DND-41 (cell line): ENCODE data around the gene ADNP.

Experiments used
- ATAC-seq: fragments of 200-7000 bp; cut with Tn5 transposase; 3 replicates; pipeline ENCODE4 v1.9.1; 2021; ENCODE audit warnings: low read depth; ENCODE audit not compliant: insufficient read depth
- DNase-seq: peaks from one replicate; pipeline ENCODE4 v3.0.0-alpha.2; 2020
- H2AFZ ChIP-seq: 2 replicates; pipeline ENCODE4 v1.6.0; 2012; ENCODE audit warnings: low read depth, low read length
- H3K27ac ChIP-seq: 2 replicates; pipeline ENCODE4 v1.5.1; 2012; ENCODE audit warnings: low read length, inconsistent platforms
- H3K27me3 ChIP-seq: fragments of 200-600 bp; sonication (generic); 2 replicates; pipeline ENCODE4 v1.6.0; 2012; ENCODE audit warnings: low read length, mild to moderate bottlenecking, inconsistent platforms; ENCODE audit not compliant: insufficient read depth, poor library complexity
- H3K36me3 ChIP-seq: 2 replicates; pipeline ENCODE4 v1.5.1; 2012; ENCODE audit warnings: low read length, inconsistent platforms; ENCODE audit not compliant: insufficient read depth
- H3K4me1 ChIP-seq: 2 replicates; pipeline ENCODE4 v1.5.1; 2012; ENCODE audit warnings: mild to moderate bottlenecking, low read length; ENCODE audit not compliant: insufficient read depth
- H3K4me2 ChIP-seq: 2 replicates; pipeline ENCODE4 v1.6.0; 2012; ENCODE audit warnings: mild to moderate bottlenecking, moderate library complexity, low read length, inconsistent platforms; ENCODE audit not compliant: insufficient read depth
- H3K4me3 ChIP-seq, 2 experiments: fragments of 200-600 bp in 1 of 2; shearing (Covaris generic) in 1 of 2; 2 replicates each; pipeline ENCODE4 v1.5.1; 2012 to 2016; ENCODE audit warnings: inconsistent platforms in 2 of 2, low read length in 2 of 2, mild to moderate bottlenecking in 2 of 2, low read depth in 1 of 2, moderate library complexity in 1 of 2
- H3K79me2 ChIP-seq: 2 replicates; pipeline ENCODE4 v1.6.0; 2012; ENCODE audit warnings: low read length, inconsistent platforms; ENCODE audit not compliant: insufficient read depth
- H3K9ac ChIP-seq: 2 replicates; pipeline ENCODE4 v1.6.0; 2012; ENCODE audit warnings: low read depth, mild to moderate bottlenecking, inconsistent platforms, low read length, moderate library complexity
- H3K9me3 ChIP-seq: 2 replicates; pipeline ENCODE4 v1.5.1; 2012; ENCODE audit warnings: low read length, moderate library complexity, mild to moderate bottlenecking, inconsistent platforms; ENCODE audit not compliant: insufficient read depth, severe bottlenecking
- H4K20me1 ChIP-seq: 2 replicates; pipeline ENCODE4 v1.6.0; 2012; ENCODE audit warnings: low read length; ENCODE audit not compliant: insufficient read depth
- EZH2 ChIP-seq: IDR thresholded peaks from 3 replicates; pipeline ENCODE4 v1.6.1; 2012; ENCODE audit warnings: borderline replicate concordance, low read depth, mild to moderate bottlenecking, moderate library complexity, low read length, inconsistent platforms; ENCODE audit not compliant: severe bottlenecking
- TF ChIP-seq, protein P1 (sequence below): IDR thresholded peaks from 2 replicates; pipeline ENCODE4 v1.5.1; 2012; ENCODE audit warnings: borderline replicate concordance, low read length, moderate library complexity, mild to moderate bottlenecking; ENCODE audit not compliant: poor library complexity, severe bottlenecking; ENCODE audit errors: extremely low read depth

The ADNP gene

GRCh38 chr20:50876063-50876685, 55.1 kb downstream of the ADNP start:
- Histone ChIP-seq H3K9me3 (no peaks in the 10 kb centered on the region), H3K27me3 (no peaks in the 10 kb centered on the region), H4K20me1 (no peaks in the 10 kb centered on the region), H3K36me3 (no peaks in the 10 kb centered on the region), H3K79me2 (no peaks in the 10 kb centered on the region), H2AFZ (no peak overlapping the region), H3K4me3 (no peak overlapping the region), H3K9ac (no peak overlapping the region), H3K4me2 (no peak overlapping the region), H3K4me1 (no peaks in the 10 kb centered on the region), H3K27ac (no peak overlapping the region)
- TF ChIP-seq, protein P1, sequence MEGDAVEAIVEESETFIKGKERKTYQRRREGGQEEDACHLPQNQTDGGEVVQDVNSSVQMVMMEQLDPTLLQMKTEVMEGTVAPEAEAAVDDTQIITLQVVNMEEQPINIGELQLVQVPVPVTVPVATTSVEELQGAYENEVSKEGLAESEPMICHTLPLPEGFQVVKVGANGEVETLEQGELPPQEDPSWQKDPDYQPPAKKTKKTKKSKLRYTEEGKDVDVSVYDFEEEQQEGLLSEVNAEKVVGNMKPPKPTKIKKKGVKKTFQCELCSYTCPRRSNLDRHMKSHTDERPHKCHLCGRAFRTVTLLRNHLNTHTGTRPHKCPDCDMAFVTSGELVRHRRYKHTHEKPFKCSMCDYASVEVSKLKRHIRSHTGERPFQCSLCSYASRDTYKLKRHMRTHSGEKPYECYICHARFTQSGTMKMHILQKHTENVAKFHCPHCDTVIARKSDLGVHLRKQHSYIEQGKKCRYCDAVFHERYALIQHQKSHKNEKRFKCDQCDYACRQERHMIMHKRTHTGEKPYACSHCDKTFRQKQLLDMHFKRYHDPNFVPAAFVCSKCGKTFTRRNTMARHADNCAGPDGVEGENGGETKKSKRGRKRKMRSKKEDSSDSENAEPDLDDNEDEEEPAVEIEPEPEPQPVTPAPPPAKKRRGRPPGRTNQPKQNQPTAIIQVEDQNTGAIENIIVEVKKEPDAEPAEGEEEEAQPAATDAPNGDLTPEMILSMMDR = no peak
- no peak for TF ChIP-seq EZH2
- DNase-seq (no peak), ATAC-seq (no peak)

DNA sequence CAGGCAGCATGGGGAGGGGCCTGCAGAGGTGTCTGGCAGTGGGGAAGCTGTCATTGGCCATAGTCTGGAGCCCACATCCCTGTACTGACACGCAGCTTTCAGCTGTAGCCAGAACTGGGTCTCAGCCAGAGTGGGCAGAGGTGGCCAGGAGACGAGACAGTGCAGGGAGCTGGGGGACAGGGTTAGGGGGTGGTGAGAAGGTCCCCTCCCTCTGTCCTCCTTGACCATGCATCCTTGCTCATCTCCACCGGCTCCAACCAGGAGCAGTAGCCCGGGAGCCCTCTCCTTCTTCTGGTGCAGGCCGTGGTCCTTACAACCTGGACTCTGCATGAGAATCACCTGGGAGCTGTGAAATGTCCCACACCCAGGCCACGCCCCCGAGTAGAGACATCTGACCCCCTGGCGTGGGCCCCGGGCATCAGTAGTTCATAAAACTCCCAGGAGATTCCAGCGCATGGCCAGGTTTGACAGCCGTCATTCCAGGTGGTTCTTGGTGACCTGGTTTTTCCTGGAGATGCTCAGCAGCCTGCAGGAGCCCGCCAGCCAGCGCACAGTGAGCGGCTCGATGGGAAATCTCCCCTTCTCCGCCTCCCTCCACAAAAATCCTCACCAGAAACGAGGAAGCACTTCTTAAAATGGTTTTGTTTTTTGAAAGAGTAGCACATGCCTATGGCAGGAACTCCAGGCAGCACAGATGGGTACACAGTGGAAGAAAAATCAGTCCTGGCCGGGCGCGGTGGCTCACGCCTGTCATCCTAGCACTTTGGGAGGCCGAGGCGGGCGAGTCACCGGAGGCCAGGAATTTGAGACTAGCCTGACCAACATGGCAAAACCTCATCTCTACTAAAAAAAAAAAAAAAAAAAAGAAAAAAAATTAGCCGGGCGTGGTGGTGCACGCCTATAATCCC, 56.2 kb downstream of the ADNP start:
- Histone ChIP-seq H3K4me2 (no peak overlapping the region), H3K9me3 (no peaks in the 10 kb centered on the region)
- ATAC-seq = no peak

DNA sequence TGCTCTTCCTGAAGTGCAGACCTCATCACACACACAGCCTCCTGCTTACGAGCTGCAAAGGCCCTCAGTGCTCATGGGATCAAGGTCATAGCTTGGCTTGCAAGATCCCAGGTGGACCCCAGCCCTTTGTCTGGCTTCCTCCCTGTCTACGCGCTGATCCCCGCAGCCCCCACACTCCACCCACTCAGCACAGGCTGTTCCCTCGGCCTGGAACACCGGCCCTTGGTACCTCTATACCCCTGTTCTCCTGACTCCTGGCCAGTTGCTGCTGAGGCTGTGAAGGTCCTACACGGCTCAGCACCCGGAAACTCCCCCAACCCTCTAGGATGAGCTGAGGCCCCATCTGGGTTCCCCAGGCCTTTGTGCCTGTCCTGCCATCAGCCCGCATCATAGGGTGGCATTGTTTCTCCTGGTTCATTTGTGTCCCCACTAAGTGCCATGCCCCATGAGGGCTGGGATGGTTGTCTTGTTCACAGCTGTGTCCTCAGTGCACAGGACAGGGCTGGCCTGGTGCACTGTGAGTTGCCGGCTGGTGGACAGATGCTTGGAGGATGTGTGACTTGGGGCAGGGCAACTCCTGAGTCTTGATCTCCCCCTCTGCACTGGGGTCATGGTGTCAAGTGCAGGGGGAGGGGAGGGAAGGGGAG, 57.0 kb downstream of the ADNP start:
- Histone ChIP-seq H3K9me3 (no peaks in the 10 kb centered on the region), H3K4me2 (no peak overlapping the region), H3K4me1 (no peaks in the 10 kb centered on the region), H3K9ac (no peak overlapping the region), H3K27me3 (no peaks in the 10 kb centered on the region), H2AFZ (no peak overlapping the region), H3K36me3 (no peaks in the 10 kb centered on the region), H3K27ac (no peak overlapping the region), H3K79me2 (no peaks in the 10 kb centered on the region), H4K20me1 (no peaks in the 10 kb centered on the region), H3K4me3 (no peak overlapping the region)
- no peak; the same call in 2 of the 3 replicates for ATAC-seq
- no peak for DNase-seq
- TF ChIP-seq, protein P1 = no peak
- TF ChIP-seq EZH2 = no peak

More for the DNA sequence above, 56.2 kb downstream of the ADNP start:
- Histone ChIP-seq H3K36me3 (no peaks in the 10 kb centered on the region), H3K4me3 (no peak overlapping the region), H3K27ac (no peak overlapping the region), H3K27me3 (no peaks in the 10 kb centered on the region), H4K20me1 (no peaks in the 10 kb centered on the region), H3K4me1 (no peaks in the 10 kb centered on the region), H3K79me2 (no peaks in the 10 kb centered on the region), H3K9ac (no peak overlapping the region), H2AFZ (no peak overlapping the region)
- TF ChIP-seq EZH2 = no peak
- TF ChIP-seq, protein P1 = no peak
- DNase-seq = no peak
